ENCODE measurements around the gene NUP160.
"Not testable (repeated sequence)": the region's sequence is repeated elsewhere in the genome, so short reads cannot be mapped to it uniquely, and the experiment has no call there.

NUP160 gene

DNA sequence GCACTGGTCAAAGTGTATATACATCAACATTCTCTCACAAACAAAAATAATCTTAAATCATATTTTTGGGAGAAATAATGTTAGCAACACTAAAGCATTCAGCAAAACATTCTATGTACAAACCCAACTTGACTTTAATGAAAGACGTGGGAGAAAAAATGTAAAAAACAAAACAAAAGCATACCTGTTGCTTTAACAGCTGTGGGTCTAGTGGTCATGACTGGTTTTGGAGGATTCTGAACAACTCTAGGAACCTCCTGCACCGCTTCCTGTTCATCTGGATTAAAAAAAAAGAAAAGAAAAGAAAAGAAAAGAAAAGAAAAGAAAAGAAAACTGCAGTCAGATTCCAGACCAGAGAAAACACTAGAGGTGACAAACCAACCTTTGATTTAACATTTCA is 83.1 kb downstream of the NUP160 start:
- H3K4me3 ChIP-seq (ENCODE audit: low read length), result peak overlapping the region; percentile 89
- TF ChIP-seq, protein P1, sequence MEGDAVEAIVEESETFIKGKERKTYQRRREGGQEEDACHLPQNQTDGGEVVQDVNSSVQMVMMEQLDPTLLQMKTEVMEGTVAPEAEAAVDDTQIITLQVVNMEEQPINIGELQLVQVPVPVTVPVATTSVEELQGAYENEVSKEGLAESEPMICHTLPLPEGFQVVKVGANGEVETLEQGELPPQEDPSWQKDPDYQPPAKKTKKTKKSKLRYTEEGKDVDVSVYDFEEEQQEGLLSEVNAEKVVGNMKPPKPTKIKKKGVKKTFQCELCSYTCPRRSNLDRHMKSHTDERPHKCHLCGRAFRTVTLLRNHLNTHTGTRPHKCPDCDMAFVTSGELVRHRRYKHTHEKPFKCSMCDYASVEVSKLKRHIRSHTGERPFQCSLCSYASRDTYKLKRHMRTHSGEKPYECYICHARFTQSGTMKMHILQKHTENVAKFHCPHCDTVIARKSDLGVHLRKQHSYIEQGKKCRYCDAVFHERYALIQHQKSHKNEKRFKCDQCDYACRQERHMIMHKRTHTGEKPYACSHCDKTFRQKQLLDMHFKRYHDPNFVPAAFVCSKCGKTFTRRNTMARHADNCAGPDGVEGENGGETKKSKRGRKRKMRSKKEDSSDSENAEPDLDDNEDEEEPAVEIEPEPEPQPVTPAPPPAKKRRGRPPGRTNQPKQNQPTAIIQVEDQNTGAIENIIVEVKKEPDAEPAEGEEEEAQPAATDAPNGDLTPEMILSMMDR (conservative IDR thresholded peaks at IDR 0.05; ENCODE audit: low read length), result no peak
- DNase-seq (ENCODE audit: low read depth), result peak; percentile 12

DNA sequence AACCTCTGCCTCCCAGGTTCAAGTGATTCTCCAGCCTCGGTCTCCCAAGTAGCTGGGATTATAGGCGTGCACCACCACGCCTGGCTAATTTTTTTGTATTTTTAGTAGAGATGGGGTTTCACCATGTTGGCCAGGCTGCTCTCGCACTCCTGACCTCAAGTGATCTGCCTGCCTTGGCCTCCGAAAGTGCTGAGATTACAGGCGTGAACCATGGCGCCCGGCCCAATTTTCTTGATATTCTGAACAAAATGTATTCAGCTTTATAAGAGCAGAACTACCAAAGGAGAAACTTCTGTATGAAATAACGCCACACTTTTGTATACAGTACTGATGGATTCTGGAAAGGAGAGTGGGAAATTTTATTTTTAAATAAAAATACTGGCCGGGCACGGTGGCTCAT is 88.9 kb downstream of the NUP160 start:
- not testable (repeated sequence) for DNase-seq (ENCODE audit: low read depth); H3K4me3 ChIP-seq (ENCODE audit: low read length)

DNA sequence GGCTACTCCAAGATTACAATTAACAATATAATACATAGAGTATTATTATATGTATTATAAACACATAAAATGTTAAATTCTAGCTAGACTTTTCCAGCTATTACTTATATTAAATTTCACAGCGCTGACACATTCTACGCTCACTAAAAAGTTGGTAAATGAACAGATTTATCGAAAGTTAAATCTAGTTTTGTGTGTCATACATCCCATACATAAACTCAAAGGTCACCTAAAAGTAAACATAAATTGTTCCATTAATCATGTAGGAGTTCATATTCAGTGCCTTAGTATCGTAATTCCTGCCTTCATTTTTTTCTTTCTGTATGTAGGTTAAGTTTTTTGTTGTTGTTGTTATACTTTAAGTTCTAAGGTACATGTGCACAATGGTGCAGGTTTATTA is 91.9 kb downstream of the NUP160 start:
- no peak for DNase-seq (ENCODE audit: low read depth)
- no peak overlapping the region for H3K4me3 ChIP-seq (ENCODE audit: low read length)
- TF ChIP-seq, protein P1 (conservative IDR thresholded peaks at IDR 0.05; ENCODE audit: low read length), result no peak

DNA sequence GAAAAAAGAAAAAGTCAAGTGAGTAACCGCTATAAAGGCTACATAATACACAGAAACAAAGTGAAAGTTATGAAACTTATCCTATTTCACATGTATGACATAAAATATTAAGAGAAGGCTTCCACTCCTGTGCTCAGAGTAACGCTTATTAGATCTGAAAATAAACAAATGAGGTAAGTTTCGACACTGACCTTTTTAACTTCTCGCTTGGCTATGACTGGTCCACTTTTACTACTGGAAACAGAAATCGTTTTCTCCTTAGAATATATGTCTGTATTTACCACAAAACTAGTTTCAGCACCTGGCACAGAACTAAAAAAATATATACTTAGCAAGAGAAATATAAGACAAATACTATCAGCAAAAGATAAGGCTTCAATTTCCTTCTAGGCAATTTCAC is 97.4 kb downstream of the NUP160 start:
- TF ChIP-seq, protein P1 (conservative IDR thresholded peaks at IDR 0.05; ENCODE audit: low read length), result no peak

DNA sequence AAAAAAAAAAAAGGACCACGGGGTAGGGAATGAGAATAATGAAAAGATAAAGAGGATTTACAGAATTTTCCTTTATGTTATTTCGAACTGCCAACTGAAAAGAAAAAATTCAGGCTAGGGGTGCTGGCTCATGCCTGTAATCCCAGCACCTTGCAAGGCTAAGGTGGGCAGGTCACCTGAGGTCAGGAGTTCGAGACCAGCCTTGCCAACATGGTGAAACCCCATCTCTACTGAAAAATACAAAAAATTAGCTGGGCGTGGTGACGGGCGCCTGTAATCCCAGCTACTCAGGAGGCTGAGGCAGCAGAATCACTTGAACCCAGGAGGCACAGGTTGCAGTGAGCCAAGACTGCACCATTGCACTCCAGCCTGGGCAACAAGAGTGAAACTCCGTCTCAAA is 105.7 kb downstream of the NUP160 start:
- DNase-seq (ENCODE audit: low read depth); H3K4me3 ChIP-seq (ENCODE audit: low read length): not testable (repeated sequence)

More for the DNA sequence above, 97.4 kb downstream of the NUP160 start:
- no peak overlapping the region for H3K4me3 ChIP-seq (ENCODE audit: low read length)
- DNase-seq (ENCODE audit: low read depth), result no peak

DNA sequence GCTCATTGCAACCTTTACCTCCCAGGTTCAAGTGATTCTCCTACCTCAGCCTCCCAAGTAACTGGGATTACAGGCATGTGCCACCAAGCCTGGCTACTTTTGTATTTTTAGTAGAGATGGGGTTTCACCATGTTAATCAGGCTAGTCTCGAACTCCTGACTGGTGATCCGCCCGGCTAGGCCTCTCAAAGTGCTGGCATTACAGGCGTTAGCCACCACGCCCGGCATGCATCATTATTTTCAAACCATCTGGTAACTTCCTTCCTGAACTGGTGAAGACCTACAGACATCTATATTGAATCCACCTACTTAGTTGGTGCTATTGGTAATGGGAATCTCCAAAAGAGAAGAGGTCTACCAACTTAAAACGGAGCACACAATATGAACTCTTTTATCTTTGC is 110.3 kb downstream of the NUP160 start:
- H3K4me3 ChIP-seq (ENCODE audit: low read length); DNase-seq (ENCODE audit: low read depth): not testable (repeated sequence)

DNA sequence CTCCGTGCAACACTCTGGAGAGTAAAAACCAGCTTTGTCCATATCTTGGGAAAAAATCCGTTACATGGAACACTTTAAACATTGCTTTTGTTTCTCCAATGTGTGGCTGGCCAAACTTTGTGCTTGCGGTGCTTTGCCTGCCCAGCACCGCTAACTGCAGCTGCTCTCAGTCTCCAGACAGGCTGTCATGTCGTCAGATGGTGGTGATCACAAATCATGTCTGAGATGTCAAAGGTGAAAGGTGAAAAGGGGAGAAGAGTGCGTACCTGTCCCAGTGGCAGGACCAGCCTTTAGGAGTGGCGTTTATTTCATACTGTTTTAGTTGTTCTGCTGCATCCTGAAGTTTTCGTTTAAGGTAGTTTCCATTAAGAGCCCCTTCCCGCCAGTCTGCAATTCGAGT is 115.9 kb downstream of the NUP160 start:
- H3K4me3 ChIP-seq (ENCODE audit: low read length), result no peak overlapping the region
- DNase-seq (ENCODE audit: low read depth), result no peak
- TF ChIP-seq, protein P1 (conservative IDR thresholded peaks at IDR 0.05; ENCODE audit: low read length), result no peak

DNA sequence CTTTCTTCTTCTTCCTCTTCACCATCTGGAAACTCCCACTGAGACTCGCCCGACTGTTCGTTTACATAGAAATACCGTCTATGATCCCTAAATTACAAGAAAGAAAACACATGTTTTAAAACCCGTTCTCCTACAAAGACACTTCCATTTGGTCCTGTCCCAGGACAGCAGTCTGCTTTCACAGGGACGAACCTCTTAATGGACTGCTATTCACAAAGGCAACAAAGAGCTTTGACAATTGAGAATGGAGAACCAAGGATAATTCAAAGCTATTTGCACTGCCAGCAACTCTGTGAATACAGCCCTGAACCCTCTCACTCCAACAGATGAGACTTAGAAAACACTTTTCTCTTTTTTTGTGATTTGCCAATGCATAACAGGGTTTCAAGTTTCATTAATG is 116.7 kb downstream of the NUP160 start:
- DNase-seq (ENCODE audit: low read depth), result no peak
- TF ChIP-seq, protein P1 (conservative IDR thresholded peaks at IDR 0.05; ENCODE audit: low read length), result no peak

More for the DNA sequence above, 116.7 kb downstream of the NUP160 start:
- no peak overlapping the region for H3K4me3 ChIP-seq (ENCODE audit: low read length)
